ENCODE measurements around the gene ZNF219. TPM values are rescaled to one million over a fixed set of nuclear protein-coding genes. Genes with fewer than 3 reads are reported as not detected.

Gene ZNF219
- total RNA-seq, 1 donor from 2014 or later: 25.2 TPM

DNA sequence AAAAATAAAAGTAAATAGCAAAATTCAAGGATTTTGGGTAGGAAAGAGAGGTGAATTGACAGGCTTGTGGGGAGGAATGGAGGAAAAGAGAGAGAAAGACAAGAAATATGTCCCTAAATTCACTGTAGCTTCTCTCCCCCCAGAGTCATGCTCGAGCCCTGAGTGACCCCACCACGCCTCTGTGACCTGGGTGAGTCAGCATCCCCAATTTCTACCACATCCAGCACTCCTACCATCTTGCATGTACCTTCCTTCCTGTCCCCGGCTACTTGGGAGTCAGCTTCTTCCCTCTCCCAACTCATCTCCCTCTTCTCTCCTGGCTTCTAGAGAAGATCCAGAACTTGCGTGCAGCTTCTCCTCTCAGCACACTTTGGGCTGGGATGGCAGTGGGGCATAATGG lies 9.8 kb downstream of the ZNF219 start:
- Mint-ChIP-seq H3K9me3 (ENCODE audit: unreplicated experiment) (no peaks in the 10 kb centered on the region), H3K4me3 (ENCODE audit: unreplicated experiment) (no peak overlapping the region), H3K27me3 (ENCODE audit: unreplicated experiment) (no peaks in the 10 kb centered on the region), H3K36me3 (ENCODE audit: unreplicated experiment) (peaks cover 38% of the 10 kb centered on the region), H3K27ac (ENCODE audit: unreplicated experiment) (peak overlapping the region; percentile 90), H3K4me1 (ENCODE audit: unreplicated experiment) (peaks cover 24% of the 10 kb centered on the region)
- DNase-seq (ENCODE audit: extremely low spot score, unreplicated experiment): no peak
- TF ChIP-seq, protein P1, sequence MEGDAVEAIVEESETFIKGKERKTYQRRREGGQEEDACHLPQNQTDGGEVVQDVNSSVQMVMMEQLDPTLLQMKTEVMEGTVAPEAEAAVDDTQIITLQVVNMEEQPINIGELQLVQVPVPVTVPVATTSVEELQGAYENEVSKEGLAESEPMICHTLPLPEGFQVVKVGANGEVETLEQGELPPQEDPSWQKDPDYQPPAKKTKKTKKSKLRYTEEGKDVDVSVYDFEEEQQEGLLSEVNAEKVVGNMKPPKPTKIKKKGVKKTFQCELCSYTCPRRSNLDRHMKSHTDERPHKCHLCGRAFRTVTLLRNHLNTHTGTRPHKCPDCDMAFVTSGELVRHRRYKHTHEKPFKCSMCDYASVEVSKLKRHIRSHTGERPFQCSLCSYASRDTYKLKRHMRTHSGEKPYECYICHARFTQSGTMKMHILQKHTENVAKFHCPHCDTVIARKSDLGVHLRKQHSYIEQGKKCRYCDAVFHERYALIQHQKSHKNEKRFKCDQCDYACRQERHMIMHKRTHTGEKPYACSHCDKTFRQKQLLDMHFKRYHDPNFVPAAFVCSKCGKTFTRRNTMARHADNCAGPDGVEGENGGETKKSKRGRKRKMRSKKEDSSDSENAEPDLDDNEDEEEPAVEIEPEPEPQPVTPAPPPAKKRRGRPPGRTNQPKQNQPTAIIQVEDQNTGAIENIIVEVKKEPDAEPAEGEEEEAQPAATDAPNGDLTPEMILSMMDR (IDR thresholded peaks at IDR 0.05): no peak

- Mint-ChIP-seq H3K9me3 (ENCODE audit: unreplicated experiment) (no peaks in the 10 kb centered on the region), H3K27ac (ENCODE audit: unreplicated experiment) (peak overlapping the region; percentile 90), H3K27me3 (ENCODE audit: unreplicated experiment) (no peaks in the 10 kb centered on the region), H3K4me1 (ENCODE audit: unreplicated experiment) (peaks cover 17% of the 10 kb centered on the region), H3K36me3 (ENCODE audit: unreplicated experiment) (peaks cover 42% of the 10 kb centered on the region), H3K4me3 (ENCODE audit: unreplicated experiment) (no peak overlapping the region)
- TF ChIP-seq, protein P1 (IDR thresholded peaks at IDR 0.05): no peak
- no peak for DNase-seq (ENCODE audit: extremely low spot score, unreplicated experiment)
These were observed 11.0 kb downstream of the ZNF219 start for GRCh38 chr14:21087294-21088091.

DNA sequence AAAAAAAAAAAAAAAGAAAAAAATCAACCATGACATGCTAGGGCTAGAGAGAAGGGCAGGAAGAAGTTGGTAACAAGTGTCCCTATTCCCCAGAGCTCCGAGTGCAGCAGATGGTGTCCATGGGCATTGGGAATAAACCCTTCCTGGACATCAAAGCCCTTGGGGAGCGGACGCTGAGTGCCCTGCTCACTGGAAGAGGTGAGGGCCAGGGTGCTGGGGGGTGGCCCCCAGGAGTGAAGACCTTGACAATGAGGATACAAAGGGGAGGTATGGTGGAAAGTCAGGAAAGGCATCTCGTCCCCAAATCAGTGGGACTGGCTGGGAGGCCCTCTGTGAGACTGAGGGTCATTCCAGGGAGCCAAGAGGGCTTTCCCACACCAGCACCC lies 11.6 kb downstream of the ZNF219 start:
- Mint-ChIP-seq H3K27ac (ENCODE audit: unreplicated experiment) (peak overlapping the region; percentile 90), H3K4me3 (ENCODE audit: unreplicated experiment) (no peak overlapping the region)
- no peak for DNase-seq (ENCODE audit: extremely low spot score, unreplicated experiment)

DNA sequence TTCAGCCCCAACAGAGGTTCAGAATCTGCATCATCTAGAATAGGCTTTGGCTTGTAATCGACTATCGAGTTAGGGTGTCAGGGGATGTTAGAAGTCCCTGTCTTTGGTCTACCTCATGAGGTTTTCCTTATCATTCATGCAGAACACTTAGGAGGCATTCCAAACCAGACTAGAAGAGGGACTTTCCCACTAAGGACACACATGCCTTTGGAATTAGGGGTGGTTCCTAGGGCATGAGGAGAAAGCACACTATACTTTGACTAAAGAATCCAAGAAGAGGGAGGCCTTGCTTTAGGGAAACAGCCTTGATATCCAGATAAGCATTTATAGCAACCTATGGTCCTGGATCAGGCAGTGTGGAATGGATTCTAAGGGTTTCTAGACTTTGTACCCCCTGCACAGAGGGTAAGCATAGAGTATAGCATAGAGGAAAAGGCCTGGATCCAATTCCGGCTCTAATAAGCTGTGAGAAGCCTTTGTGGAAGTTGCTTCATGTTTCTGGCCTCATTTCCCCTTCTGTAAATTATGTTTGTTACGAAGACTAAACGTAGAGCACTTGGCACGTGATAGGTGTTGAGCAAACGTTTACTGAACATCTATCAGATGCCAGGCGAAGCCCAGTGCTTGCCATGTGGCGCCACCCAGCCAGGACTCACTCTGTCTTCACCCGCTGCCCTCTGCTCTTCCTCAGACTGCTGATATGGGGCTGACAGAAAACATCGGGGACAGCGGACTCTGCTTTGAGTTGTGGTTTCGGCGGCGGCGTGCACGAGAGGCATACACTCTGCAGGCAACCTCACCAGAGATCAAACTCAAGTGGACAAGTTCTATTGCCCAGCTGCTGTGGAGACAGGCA lies 13.2 kb downstream of the ZNF219 start:
- peaks cover 14% of the 10 kb centered on the region for H3K4me1 Mint-ChIP-seq (ENCODE audit: unreplicated experiment)
- no peaks in the 10 kb centered on the region for H3K27me3 Mint-ChIP-seq (ENCODE audit: unreplicated experiment)
- H3K36me3 Mint-ChIP-seq (ENCODE audit: unreplicated experiment): peaks cover 46% of the 10 kb centered on the region
- H3K27ac Mint-ChIP-seq (ENCODE audit: unreplicated experiment): peak overlapping the region; percentile 90
- TF ChIP-seq, protein P1 (IDR thresholded peaks at IDR 0.05): no peak
- H3K9me3 Mint-ChIP-seq (ENCODE audit: unreplicated experiment): no peaks in the 10 kb centered on the region
- no peak overlapping the region for H3K4me3 Mint-ChIP-seq (ENCODE audit: unreplicated experiment)
- DNase-seq (ENCODE audit: extremely low spot score, unreplicated experiment): no peak

More for the DNA sequence above, 11.6 kb downstream of the ZNF219 start:
- H3K4me1 Mint-ChIP-seq (ENCODE audit: unreplicated experiment): peaks cover 16% of the 10 kb centered on the region
- TF ChIP-seq, protein P1 (IDR thresholded peaks at IDR 0.05): no peak
- no peaks in the 10 kb centered on the region for H3K27me3 Mint-ChIP-seq (ENCODE audit: unreplicated experiment)
- H3K9me3 Mint-ChIP-seq (ENCODE audit: unreplicated experiment): no peaks in the 10 kb centered on the region
- peaks cover 45% of the 10 kb centered on the region for H3K36me3 Mint-ChIP-seq (ENCODE audit: unreplicated experiment)

GRCh38 chr14:21084396-21084795 lies 14.1 kb downstream of the ZNF219 start:
- no peak for DNase-seq (ENCODE audit: extremely low spot score, unreplicated experiment)
- TF ChIP-seq, protein P1 (IDR thresholded peaks at IDR 0.05): no peak
- Mint-ChIP-seq H3K36me3 (ENCODE audit: unreplicated experiment) (peaks cover 51% of the 10 kb centered on the region), H3K27me3 (ENCODE audit: unreplicated experiment) (no peaks in the 10 kb centered on the region), H3K4me3 (ENCODE audit: unreplicated experiment) (no peak overlapping the region), H3K4me1 (ENCODE audit: unreplicated experiment) (peaks cover 14% of the 10 kb centered on the region), H3K27ac (ENCODE audit: unreplicated experiment) (peak overlapping the region; percentile 60), H3K9me3 (ENCODE audit: unreplicated experiment) (no peaks in the 10 kb centered on the region)
